DND-41 (cell line): ENCODE results near the gene CDH2.

Source experiments
- ATAC-seq: fragments of 200-7000 bp; cut with Tn5 transposase; 3 replicates; pipeline ENCODE4 v1.9.1; 2021; ENCODE audit warnings: low read depth; ENCODE audit not compliant: insufficient read depth
- DNase-seq: peaks from one replicate; pipeline ENCODE4 v3.0.0-alpha.2; 2020
- H2AFZ ChIP-seq: 2 replicates; pipeline ENCODE4 v1.6.0; 2012; ENCODE audit warnings: low read depth, low read length
- H3K27ac ChIP-seq: 2 replicates; pipeline ENCODE4 v1.5.1; 2012; ENCODE audit warnings: low read length, inconsistent platforms
- H3K27me3 ChIP-seq: fragments of 200-600 bp; sonication (generic); 2 replicates; pipeline ENCODE4 v1.6.0; 2012; ENCODE audit warnings: low read length, mild to moderate bottlenecking, inconsistent platforms; ENCODE audit not compliant: insufficient read depth, poor library complexity
- H3K36me3 ChIP-seq: 2 replicates; pipeline ENCODE4 v1.5.1; 2012; ENCODE audit warnings: low read length, inconsistent platforms; ENCODE audit not compliant: insufficient read depth
- H3K4me1 ChIP-seq: 2 replicates; pipeline ENCODE4 v1.5.1; 2012; ENCODE audit warnings: mild to moderate bottlenecking, low read length; ENCODE audit not compliant: insufficient read depth
- H3K4me2 ChIP-seq: 2 replicates; pipeline ENCODE4 v1.6.0; 2012; ENCODE audit warnings: mild to moderate bottlenecking, moderate library complexity, low read length, inconsistent platforms; ENCODE audit not compliant: insufficient read depth
- H3K4me3 ChIP-seq, 2 experiments: fragments of 200-600 bp in 1 of 2; shearing (Covaris generic) in 1 of 2; 2 replicates each; pipeline ENCODE4 v1.5.1; 2012 to 2016; ENCODE audit warnings: inconsistent platforms in 2 of 2, low read length in 2 of 2, mild to moderate bottlenecking in 2 of 2, low read depth in 1 of 2, moderate library complexity in 1 of 2
- H3K79me2 ChIP-seq: 2 replicates; pipeline ENCODE4 v1.6.0; 2012; ENCODE audit warnings: low read length, inconsistent platforms; ENCODE audit not compliant: insufficient read depth
- H3K9ac ChIP-seq: 2 replicates; pipeline ENCODE4 v1.6.0; 2012; ENCODE audit warnings: low read depth, mild to moderate bottlenecking, inconsistent platforms, low read length, moderate library complexity
- H3K9me3 ChIP-seq: 2 replicates; pipeline ENCODE4 v1.5.1; 2012; ENCODE audit warnings: low read length, moderate library complexity, mild to moderate bottlenecking, inconsistent platforms; ENCODE audit not compliant: insufficient read depth, severe bottlenecking
- H4K20me1 ChIP-seq: 2 replicates; pipeline ENCODE4 v1.6.0; 2012; ENCODE audit warnings: low read length; ENCODE audit not compliant: insufficient read depth
- CTCF ChIP-seq: IDR thresholded peaks from 2 replicates; pipeline ENCODE4 v1.5.1; 2012; ENCODE audit warnings: borderline replicate concordance, low read length, moderate library complexity, mild to moderate bottlenecking; ENCODE audit not compliant: poor library complexity, severe bottlenecking; ENCODE audit errors: extremely low read depth
- EZH2 ChIP-seq: IDR thresholded peaks from 3 replicates; pipeline ENCODE4 v1.6.1; 2012; ENCODE audit warnings: borderline replicate concordance, low read depth, mild to moderate bottlenecking, moderate library complexity, low read length, inconsistent platforms; ENCODE audit not compliant: severe bottlenecking

CDH2 gene

GRCh38 chr18:28080876-28081300, 96.0 kb downstream of the CDH2 start:
- DNase-seq (peak; percentile 10), ATAC-seq (peak; percentile 83)
- H3K4me2 ChIP-seq: no peak overlapping the region
- H3K9ac ChIP-seq: no peak overlapping the region
- H2AFZ ChIP-seq: no peak overlapping the region
- no peaks in the 10 kb centered on the region for H3K9me3 ChIP-seq
- peaks cover 10% of the 10 kb centered on the region for H3K79me2 ChIP-seq
- H3K4me3 ChIP-seq: no peak overlapping the region
- TF ChIP-seq EZH2: no peak
- no peak for TF ChIP-seq CTCF
- peaks cover 3% of the 10 kb centered on the region; the same call in 1 of the 2 replicates for H4K20me1 ChIP-seq
- H3K27ac ChIP-seq: no peak overlapping the region
- no peaks in the 10 kb centered on the region for H3K36me3 ChIP-seq
- H3K4me1 ChIP-seq: no peaks in the 10 kb centered on the region
- H3K27me3 ChIP-seq: no peaks in the 10 kb centered on the region

GRCh38 chr18:28079883-28080282, 97.0 kb downstream of the CDH2 start:
- Histone ChIP-seq H3K27ac (no peak overlapping the region), H3K4me3 (no peak overlapping the region), H3K4me1 (no peaks in the 10 kb centered on the region), H4K20me1 (no peaks in the 10 kb centered on the region; the same call in 1 of the 2 replicates), H2AFZ (no peak overlapping the region), H3K9ac (no peak overlapping the region), H3K27me3 (no peaks in the 10 kb centered on the region), H3K4me2 (no peak overlapping the region), H3K79me2 (0 out of 2 replicates have a peak, but pooled peaks cover 4% of the 10 kb centered on the region), H3K36me3 (no peaks in the 10 kb centered on the region), H3K9me3 (no peaks in the 10 kb centered on the region)
- TF ChIP-seq CTCF (no peak), EZH2 (no peak)
- no peak for DNase-seq
- no peak for ATAC-seq

DNA sequence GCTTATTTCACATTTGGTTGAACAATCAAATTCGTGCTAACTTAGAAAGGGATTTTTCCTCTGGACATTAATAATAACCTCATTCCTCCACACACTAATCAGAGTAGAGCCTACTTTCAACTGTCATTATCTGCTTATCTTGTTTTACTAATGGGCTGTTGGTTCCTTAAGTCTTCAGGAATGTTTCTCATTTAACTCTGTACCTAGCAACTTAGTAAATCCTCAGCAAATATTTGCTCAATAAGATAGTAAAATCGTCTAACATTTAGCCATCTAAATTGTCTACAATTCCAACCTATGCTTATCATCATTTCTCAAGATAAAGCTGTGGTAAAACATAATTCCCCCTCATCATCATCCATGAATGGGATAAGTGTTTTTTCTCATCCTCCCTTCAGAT, 98.1 kb downstream of the CDH2 start:
- ATAC-seq (no peak), DNase-seq (no peak)
- no peak overlapping the region for H3K27ac ChIP-seq
- H3K79me2 ChIP-seq: 0 out of 2 replicates have a peak, but pooled peaks cover 4% of the 10 kb centered on the region
- H3K36me3 ChIP-seq: no peaks in the 10 kb centered on the region
- no peak overlapping the region for H3K4me2 ChIP-seq
- no peak overlapping the region for H3K4me3 ChIP-seq
- no peaks in the 10 kb centered on the region; the same call in 1 of the 2 replicates for H4K20me1 ChIP-seq
- no peaks in the 10 kb centered on the region for H3K9me3 ChIP-seq
- no peaks in the 10 kb centered on the region for H3K4me1 ChIP-seq
- no peak overlapping the region for H2AFZ ChIP-seq
- TF ChIP-seq CTCF: no peak
- TF ChIP-seq EZH2: no peak
- no peak overlapping the region for H3K9ac ChIP-seq
- H3K27me3 ChIP-seq: no peaks in the 10 kb centered on the region
